Kidney (tissue), 22 donors: ENCODE data around the gene PPIE. TPM values are rescaled to one million over a fixed set of nuclear protein-coding genes. Genes with fewer than 3 reads are reported as not detected.

Experiments
- DNase-seq, 5 donors: peaks; one replicate each; pipeline ENCODE4 v3.0.0-alpha.2; 2013 to 2020
- FAIRE-seq: peaks from 2 replicates; lab custom pipeline; 2012; peaks lifted over from hg19 to GRCh38; lab: Jason Lieb, UNC
- H3K27ac ChIP-seq, 2 donors: one replicate each; pipeline ENCODE4 v1.7.0; 2013; ENCODE audit warnings: low read depth in 2 of 2, low read length in 2 of 2, inconsistent platforms in 1 of 2
- H3K27me3 ChIP-seq: one replicate; pipeline ENCODE4 v1.7.1; 2013; ENCODE audit warnings: low read length, inconsistent platforms; ENCODE audit not compliant: control insufficient read depth, insufficient read depth
- H3K36me3 ChIP-seq, 3 donors: one replicate each; pipeline versions ENCODE4 v1.7.0 to v1.7.1; 2013; ENCODE audit warnings: low read length in 3 of 3, control low read depth in 1 of 3, inconsistent platforms in 1 of 3; ENCODE audit not compliant: insufficient read depth in 3 of 3, control insufficient read depth in 2 of 3
- H3K4me1 ChIP-seq, 3 donors: one replicate each; pipeline versions ENCODE4 v1.7.0 to v1.7.1; 2013; ENCODE audit warnings: low read length in 3 of 3, inconsistent platforms in 1 of 3, low read depth in 1 of 3; ENCODE audit not compliant: control insufficient read depth in 2 of 3, insufficient read depth in 2 of 3
- H3K4me3 ChIP-seq, 3 donors: one replicate each; pipeline versions ENCODE4 v1.7.0 to v1.8.1; 2013; ENCODE audit warnings: low read length in 3 of 3, control low read depth in 1 of 3, inconsistent platforms in 1 of 3
- H3K9ac ChIP-seq, 3 donors: one replicate each; pipeline versions ENCODE4 v1.7.0 to v1.7.1; 2013; ENCODE audit warnings: low read length in 3 of 3, control low read depth in 1 of 3, inconsistent platforms in 1 of 3
- H3K9me3 ChIP-seq, 3 donors: one replicate each; pipeline versions ENCODE4 v1.7.0 to v1.7.1; 2013; ENCODE audit warnings: low read length in 3 of 3, control low read depth in 1 of 3, inconsistent platforms in 1 of 3; ENCODE audit not compliant: control insufficient read depth in 2 of 3, insufficient read depth in 1 of 3
- CTCF ChIP-seq: IDR thresholded peaks from 3 replicates; pipeline ENCODE4 v1.5.1; 2012; ENCODE audit warnings: mild to moderate bottlenecking, moderate library complexity, borderline replicate concordance; ENCODE audit not compliant: insufficient read depth; ENCODE audit errors: extremely low read depth
- intact Hi-C: fragments of 100-400 bp; cut with DNase I; formaldehyde crosslinking; loops from one replicate; pipeline ENCODE4 v1.11.1; 2022
- long read RNA-seq, 10 donors: library from polyadenylated mRNA in 1 of 10; unstranded in 1 of 10; transcript quantifications; one replicate each; pipeline ENCODE4 v2.0.0 and lab custom pipeline, GENCODE V29; 2021 to 2026
- polyA plus RNA-seq: library from polyadenylated mRNA; stranded (reverse); fragments of 350-450 nt; fragmentation: Illumina TruSeq; extraction: RNeasy Lipid Tissue Mini Kit (QIAGEN cat#74804); gene quantifications from one replicate; pipeline ENCODE4 v1.2.3, GENCODE V29; 2014; ENCODE audit warnings: low read depth, low replicate concordance; ENCODE audit not compliant: insufficient read depth
- total RNA-seq: library from RNA; stranded (reverse); fragmentation: NEBNext Ultra II Directional; extraction: Animal tissue kit (Norgen Biotek cat#: 25700); gene quantifications from one replicate; pipeline ENCODE4 v1.2.1, GENCODE V29; 2021
- donor health status: control.
- donor health status: control.
- donor health status: control.
- donor health status: control.
- donor health status: control.
- donor health status: DM: yes; HTN: yes; CAD: no.
- donor health status: Normal renal cell carcinoma (clear cell type).

PPIE gene
- total RNA-seq, result 58.6 TPM
- 52.0 TPM for polyA plus RNA-seq
- long read RNA-seq, donor 1, transcript PPIE-201 (10 exons, 1,277 nt), result major isoform, 8 of 11 reads
- long read RNA-seq, donor 1, partial matches to known transcripts, result 0 of 11 reads
- long read RNA-seq, donor 1, other reads (novel, unspliced or antisense), result 0 of 11 reads
- long read RNA-seq, donor 2, transcript PPIE-201 (10 exons, 1,277 nt), result major isoform, 14 of 16 reads
- long read RNA-seq, donor 2, partial matches to known transcripts, result 0 of 16 reads
- long read RNA-seq, donor 2, other reads (novel, unspliced or antisense), result 0 of 16 reads
- long read RNA-seq, donor 3, transcript PPIE-201 (10 exons, 1,277 nt), result major isoform, 17 of 29 reads
- long read RNA-seq, donor 3, partial matches to known transcripts, result 8 of 29 reads
- long read RNA-seq, donor 3, other reads (novel, unspliced or antisense), result 0 of 29 reads
- long read RNA-seq, donor 4, transcript PPIE-201 (10 exons, 1,277 nt), result major isoform, 19 of 24 reads
- long read RNA-seq, donor 4, partial matches to known transcripts, result 0 of 24 reads
- long read RNA-seq, donor 4, other reads (novel, unspliced or antisense), result 0 of 24 reads
- long read RNA-seq, donor 5, partial matches to known transcripts, result 0 of 1 reads
- long read RNA-seq, donor 5, other reads (novel, unspliced or antisense), result 0 of 1 reads
- long read RNA-seq, donor 6, transcript PPIE-202 (10 exons, 1,079 nt), result minor isoform, 5 of 56 reads
- long read RNA-seq, donor 6, transcript PPIE-201 (10 exons, 1,277 nt), result major isoform, 28 of 56 reads
- long read RNA-seq, donor 6, partial matches to known transcripts, result 20 of 56 reads
- long read RNA-seq, donor 6, other reads (novel, unspliced or antisense), result 0 of 56 reads
- long read RNA-seq, donor 7, transcript PPIE-201 (10 exons, 1,277 nt), result major isoform, 59 of 118 reads
- long read RNA-seq, donor 7, partial matches to known transcripts, result 24 of 118 reads
- long read RNA-seq, donor 7, other reads (novel, unspliced or antisense), result 31 of 118 reads
- long read RNA-seq, donor 8, transcript PPIE-201 (10 exons, 1,277 nt), result major isoform, 8 of 11 reads
- long read RNA-seq, donor 8, partial matches to known transcripts, result 0 of 11 reads
- long read RNA-seq, donor 8, other reads (novel, unspliced or antisense), result 0 of 11 reads
- long read RNA-seq, donor 9, transcript PPIE-201 (10 exons, 1,277 nt), result major isoform, 8 of 9 reads
- long read RNA-seq, donor 9, partial matches to known transcripts, result 0 of 9 reads
- long read RNA-seq, donor 9, other reads (novel, unspliced or antisense), result 0 of 9 reads
- long read RNA-seq, donor 10, transcript PPIE-201 (10 exons, 1,277 nt), result major isoform, 9 of 21 reads
- long read RNA-seq, donor 10, partial matches to known transcripts, result 10 of 21 reads
- long read RNA-seq, donor 10, other reads (novel, unspliced or antisense), result 0 of 21 reads

DNA sequence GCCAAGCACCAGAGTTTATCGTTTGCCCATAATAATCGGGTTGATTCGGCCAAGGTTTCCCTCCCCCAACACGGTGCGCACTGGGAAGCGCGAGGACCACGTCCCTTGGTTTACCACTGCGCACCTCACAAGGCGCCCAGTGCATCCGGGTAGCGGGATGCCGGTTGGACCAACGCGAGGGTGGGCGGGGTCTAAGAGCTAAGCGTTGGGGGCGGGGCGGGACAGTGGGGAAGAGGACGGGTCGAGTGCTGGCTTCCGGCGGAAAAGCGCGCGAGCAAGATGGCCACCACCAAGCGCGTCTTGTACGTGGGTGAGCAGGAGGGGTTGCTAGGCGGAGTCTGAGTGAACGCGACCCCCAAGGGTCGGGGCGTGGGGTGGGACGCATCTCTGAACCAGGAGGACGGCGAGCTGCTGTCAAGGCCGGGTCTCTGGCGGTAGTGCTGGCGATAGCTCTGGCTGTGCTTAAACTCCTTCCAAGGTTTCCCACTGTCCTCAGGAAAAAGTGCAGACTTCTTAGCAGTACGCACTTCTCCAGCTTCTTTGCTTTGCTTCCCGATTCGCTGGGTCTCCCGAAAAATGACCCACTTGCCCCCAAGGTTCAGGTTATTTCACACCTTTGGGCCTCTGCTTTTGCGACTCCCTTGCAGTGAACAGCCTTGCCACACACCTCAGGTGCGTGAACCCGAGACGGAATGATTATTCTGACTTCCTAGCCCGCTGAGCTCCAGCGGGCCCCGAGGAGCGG, at the start of gene PPIE:
Gene PPIE (plus strand): TSS at position 261 of the 745 bp plus-strand sequence. CDS start 19 bp downstream, at position 280.
- FAIRE-seq (no peak), DNase-seq (peak; percentile 94 to 99 (median 96))
- no peak for TF ChIP-seq CTCF

DNA sequence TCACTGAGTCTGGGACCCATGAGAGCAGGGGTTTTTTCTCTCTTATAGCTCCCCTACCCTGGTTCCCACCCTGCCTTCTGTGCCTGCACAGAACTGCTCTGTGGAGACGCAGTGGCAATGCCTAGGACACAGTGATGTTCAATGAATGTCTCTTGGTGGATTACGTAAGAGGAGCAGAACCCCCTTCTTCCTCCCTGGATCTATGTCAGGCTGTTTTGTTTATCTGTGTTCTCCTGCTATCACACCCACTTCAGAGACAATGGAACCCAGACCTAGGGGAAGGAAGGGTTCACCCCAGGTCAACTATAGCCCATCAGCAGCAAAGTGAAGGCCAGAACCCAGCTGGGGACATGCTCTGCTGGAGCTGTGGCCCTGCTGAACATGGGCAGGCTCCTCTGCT, 49.5 kb upstream of the PPIE start:
- Histone ChIP-seq H3K27me3 (peaks cover 19% of the 10 kb centered on the region), H3K36me3 (no peaks in the 10 kb centered on the region), H3K4me3 (no peak overlapping the region), H3K9ac (no peak overlapping the region), H3K27ac (no peak overlapping the region), H3K4me1 (peaks cover 0 to 6% (median 0%) of the 10 kb centered on the region in 3 donors), H3K9me3 (no peaks in the 10 kb centered on the region)
- TF ChIP-seq CTCF, result no peak
- FAIRE-seq, result no peak
- intact Hi-C loops, result no loop called here
- no peak for DNase-seq

More for the DNA sequence above, at the start of gene PPIE:
- Histone ChIP-seq H3K9me3 (no peaks in the 10 kb centered on the region), H3K4me3 (peak within 1 kb of the TSS; percentile 95 to 99 (median 99)), H3K27ac (peak within 1 kb of the TSS; percentile 13 to 35), H3K36me3 (peaks cover 0 to 17% (median 16%) of the 10 kb centered on the region in 3 donors), H3K9ac (peak within 1 kb of the TSS; percentile 82 to 94 (median 87)), H3K4me1 (peaks cover 0 to 4% (median 3%) of the 10 kb centered on the region in 3 donors), H3K27me3 (no peaks in the 10 kb centered on the region)
- intact Hi-C loops, result no loop called here

DNA sequence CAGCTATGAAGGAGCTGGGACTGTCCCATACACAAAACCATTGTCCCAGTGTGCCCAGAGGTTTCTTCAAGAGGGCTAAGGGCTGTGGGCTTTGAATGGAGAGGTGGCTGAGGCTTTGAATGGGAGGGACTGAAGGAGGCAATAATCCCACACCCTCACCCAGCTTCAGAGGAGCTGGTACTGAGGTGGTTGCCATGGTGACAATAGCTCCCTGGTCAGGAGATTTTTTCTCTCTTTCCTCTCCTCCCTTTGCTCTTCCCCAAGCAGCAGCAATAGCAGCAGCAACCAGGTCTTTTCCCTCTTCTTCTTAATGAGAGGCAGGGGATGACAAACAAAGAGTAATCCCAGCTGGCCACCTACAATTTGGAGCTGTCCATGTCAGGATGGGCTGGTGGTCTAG, 49.0 kb upstream of the PPIE start:
- Histone ChIP-seq H3K36me3 (no peaks in the 10 kb centered on the region), H3K27me3 (peaks cover 18% of the 10 kb centered on the region), H3K4me3 (no peak overlapping the region), H3K9me3 (no peaks in the 10 kb centered on the region), H3K4me1 (peaks cover 0 to 6% (median 0%) of the 10 kb centered on the region in 3 donors), H3K9ac (no peak overlapping the region), H3K27ac (no peak overlapping the region)
- FAIRE-seq (no peak), DNase-seq (no peak)
- intact Hi-C loops, result no loop called here
- TF ChIP-seq CTCF, result no peak
